Measurements from ENCODE around the gene ADGRG6.
A peak's percentile ranks its signal among the peaks of the same experiment; 100 is the strongest.

Gene ADGRG6

DNA sequence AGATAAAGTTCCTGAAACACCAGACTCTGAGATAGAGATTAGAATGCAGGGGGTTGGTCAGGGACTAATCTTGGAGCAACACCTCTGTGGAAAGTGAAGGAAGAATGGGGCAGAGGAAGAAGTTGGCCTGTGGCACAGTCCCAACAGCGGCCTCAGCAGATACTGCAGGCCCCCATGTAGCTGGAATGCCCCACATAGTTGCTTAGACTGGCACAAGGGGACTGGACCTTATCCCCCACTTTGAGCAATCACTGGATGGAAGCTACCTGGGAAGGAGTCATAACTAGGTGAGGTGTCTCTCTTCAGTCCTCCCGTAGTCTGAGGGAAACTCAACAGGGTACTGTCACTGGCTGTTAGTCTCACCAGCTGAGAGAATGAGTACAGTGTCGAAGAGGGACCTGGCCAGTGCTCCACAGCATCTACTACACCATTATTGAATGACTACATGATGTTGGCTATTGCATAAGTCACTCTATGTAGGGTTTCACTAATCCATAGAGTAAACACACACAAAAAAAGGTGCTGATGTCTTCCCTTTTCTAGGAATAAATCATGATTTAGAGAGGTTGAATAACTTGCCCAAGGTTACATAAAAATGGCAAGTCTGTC lies 47.5 kb downstream of the ADGRG6 start:
- DNase-seq (ENCODE audit: low read depth) = no peak

DNA sequence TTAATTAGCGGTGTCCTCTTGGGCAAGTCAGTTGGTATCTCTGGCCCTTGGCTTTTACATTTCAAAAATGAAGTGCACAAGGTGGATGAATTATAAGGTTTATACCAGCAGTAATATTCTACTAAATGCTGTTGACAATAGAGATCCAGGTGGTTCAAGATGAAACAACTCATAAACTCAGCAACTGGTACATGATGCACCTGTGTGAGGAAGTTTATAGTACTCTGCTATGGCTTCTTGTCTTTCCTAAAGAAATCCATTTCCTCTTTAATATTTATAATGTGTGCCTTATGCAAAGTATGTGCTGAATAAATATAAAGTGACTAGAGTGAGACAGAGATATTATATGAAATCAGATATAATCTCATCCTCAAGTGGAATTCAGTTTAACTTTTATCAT lies 48.5 kb downstream of the ADGRG6 start:
- no peak for DNase-seq (ENCODE audit: low read depth)

DNA sequence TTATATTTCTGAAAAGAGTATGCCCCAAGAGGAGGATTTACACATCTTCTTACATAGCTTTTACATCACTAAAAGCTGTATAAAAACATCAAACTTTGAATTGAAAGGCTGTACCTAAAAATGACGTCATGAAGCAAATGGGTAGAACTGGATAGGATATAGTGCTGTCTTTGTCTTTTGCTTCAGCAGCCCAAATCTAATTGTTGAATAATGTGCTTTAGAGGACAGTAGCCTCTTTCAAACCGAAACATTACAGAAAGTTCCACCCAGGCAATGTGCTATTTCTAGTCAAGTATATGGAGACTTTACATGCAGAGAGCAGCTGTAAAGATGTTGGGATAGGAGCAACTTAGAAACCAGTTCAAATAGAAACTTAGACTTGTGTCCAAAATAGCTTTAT lies 51.9 kb downstream of the ADGRG6 start:
- DNase-seq (ENCODE audit: low read depth) = no peak

GRCh38 chr6:142354650-142355049 lies 52.8 kb downstream of the ADGRG6 start:
- DNase-seq (ENCODE audit: low read depth) = no peak

- no peak for DNase-seq (ENCODE audit: low read depth)
Observed at GRCh38 chr6:142355520-142356174, 53.8 kb downstream of the ADGRG6 start.

DNA sequence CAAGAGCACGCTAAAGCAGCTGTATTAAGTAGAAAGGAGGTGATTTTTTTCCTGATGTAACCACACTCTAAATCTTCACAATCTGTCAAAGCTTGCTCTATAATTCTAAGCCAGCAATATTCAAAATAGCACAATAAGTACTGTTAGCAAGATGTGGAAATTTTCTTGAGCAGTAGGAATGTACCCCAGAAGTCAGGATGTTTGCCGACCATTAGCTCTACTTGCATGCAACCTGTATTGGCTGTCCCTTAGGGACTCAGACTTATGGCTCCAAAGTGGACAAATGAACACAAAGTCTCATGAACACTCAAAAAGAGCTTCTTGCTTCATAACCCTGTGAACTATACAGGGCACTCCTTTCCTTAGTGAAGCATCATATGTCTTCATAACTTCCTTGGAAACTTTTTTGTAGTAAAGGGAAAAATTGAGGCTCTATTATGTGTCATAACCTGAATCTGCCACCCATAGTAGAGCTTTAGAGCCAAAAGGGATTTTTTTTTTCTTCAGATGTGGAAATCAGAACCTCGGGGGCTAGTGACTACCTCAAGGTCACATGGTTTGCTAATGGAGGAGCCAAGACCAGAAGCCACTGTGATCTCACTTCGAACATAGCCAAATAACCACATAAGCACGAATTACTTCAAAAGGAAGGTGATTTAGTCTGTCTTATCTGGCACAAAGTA lies 54.5 kb downstream of the ADGRG6 start:
- no peak for DNase-seq (ENCODE audit: low read depth)

DNA sequence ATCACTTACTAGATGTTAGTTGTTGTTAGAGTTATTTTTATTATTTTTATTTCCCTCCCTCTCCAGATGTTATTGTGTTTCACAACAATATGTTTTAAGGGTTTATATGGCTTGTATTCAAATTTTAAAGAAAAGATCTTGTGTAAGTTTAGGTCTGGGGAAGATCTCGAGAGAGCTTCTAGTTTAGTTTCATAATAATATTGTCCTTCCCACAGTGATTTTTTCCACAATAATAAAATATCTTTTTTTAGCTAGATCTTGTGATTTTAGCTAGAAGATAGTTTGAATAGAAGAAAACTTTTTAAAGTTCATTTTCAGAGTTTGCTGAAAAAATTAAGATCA lies 55.0 kb downstream of the ADGRG6 start:
- no peak for DNase-seq (ENCODE audit: low read depth)

DNA sequence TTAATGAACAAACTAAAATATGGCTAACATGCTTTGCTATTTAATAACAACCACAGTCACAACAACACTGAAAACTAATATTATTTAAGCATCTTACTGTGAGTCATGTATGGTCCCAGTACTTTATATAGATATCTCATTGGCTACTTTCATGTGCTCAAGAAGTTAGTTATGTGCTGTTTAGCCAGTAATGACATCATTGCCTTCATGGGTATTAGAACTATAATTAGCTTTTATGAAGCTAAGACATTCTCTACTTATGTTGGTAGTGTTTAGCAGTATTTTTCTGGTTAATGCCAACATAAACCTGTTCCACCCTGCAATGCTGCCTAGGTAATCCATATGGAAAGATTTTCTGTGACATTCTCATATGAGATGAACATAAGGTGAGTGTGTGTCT lies 56.1 kb downstream of the ADGRG6 start:
- no peak for DNase-seq (ENCODE audit: low read depth)

- no peak for DNase-seq (ENCODE audit: low read depth)
Observed at GRCh38 chr6:142359271-142359960, 57.6 kb downstream of the ADGRG6 start.

- no peak for DNase-seq (ENCODE audit: low read depth)
Observed at GRCh38 chr6:142361345-142361744, 59.5 kb downstream of the ADGRG6 start.

DNA sequence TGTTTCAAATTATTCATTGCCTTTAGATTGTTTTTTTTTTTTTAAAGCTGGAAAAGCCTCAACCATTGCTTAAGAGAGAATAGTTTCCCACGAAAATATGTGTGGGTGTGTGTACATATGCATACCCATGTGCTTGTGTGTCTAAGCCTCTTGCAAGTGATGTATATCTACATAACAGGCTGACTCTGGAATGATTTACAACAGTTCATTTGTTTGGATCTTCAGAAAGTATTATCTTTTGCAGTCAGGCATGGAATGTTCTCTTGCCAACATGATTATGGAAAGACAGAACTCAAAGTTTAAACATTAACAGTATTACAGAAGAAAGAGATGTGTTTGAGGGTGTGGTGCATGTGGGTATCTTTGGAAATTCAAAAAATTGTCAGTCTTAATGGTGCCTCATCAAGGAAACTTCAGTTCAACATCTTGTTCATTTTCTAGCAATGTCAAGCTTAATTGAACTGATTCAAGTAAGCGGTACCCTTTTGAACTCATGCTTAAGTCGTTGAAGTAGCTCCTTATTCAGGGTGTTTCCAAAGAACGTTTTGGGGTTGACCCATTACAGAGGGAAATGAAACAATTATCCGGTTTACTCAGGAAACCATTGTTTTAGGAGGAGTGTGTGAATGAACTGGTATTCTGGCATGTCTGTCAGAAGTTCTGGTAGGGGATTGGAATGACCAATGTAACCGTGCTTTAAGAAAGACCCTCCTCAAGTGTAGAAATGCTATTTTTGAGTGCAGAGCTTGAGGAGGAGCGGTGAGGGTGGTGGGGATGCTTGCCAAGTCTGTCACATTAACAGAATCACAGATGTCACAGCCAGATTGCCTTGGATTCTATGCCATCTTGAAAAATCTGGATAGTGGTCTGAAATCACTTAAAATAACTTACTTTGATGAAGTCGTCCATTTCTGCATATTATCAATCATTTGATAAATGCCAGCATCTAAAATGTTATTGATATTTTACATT lies 60.3 kb downstream of the ADGRG6 start:
- DNase-seq (ENCODE audit: low read depth) = peak; percentile 49

GRCh38 chr6:142367061-142367460 lies 65.3 kb downstream of the ADGRG6 start:
- no peak for DNase-seq (ENCODE audit: low read depth)

- DNase-seq (ENCODE audit: low read depth) = no peak
Observed at GRCh38 chr6:142367501-142368018, 65.8 kb downstream of the ADGRG6 start.

DNA sequence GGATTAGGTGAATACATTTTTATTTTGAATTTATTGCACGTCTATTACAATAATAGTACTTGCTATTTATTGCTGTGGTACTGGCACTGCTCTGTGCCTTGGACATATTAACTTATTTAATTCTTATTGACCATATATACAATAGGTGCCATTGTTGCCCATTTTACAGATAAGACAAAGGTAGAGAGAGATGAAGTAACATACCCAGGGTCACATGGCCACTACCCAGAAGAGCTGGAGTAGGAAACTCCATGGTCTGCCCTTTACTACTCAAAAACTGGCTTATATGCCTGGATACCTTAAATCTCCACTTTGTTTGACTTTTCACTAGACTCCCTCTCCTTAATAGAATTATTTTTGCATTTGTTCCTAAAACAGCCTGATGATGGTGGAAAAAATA lies 67.5 kb downstream of the ADGRG6 start:
- DNase-seq (ENCODE audit: low read depth) = no peak

- no peak for DNase-seq (ENCODE audit: low read depth)
Observed at GRCh38 chr6:142372348-142372747, 70.5 kb downstream of the ADGRG6 start.

DNA sequence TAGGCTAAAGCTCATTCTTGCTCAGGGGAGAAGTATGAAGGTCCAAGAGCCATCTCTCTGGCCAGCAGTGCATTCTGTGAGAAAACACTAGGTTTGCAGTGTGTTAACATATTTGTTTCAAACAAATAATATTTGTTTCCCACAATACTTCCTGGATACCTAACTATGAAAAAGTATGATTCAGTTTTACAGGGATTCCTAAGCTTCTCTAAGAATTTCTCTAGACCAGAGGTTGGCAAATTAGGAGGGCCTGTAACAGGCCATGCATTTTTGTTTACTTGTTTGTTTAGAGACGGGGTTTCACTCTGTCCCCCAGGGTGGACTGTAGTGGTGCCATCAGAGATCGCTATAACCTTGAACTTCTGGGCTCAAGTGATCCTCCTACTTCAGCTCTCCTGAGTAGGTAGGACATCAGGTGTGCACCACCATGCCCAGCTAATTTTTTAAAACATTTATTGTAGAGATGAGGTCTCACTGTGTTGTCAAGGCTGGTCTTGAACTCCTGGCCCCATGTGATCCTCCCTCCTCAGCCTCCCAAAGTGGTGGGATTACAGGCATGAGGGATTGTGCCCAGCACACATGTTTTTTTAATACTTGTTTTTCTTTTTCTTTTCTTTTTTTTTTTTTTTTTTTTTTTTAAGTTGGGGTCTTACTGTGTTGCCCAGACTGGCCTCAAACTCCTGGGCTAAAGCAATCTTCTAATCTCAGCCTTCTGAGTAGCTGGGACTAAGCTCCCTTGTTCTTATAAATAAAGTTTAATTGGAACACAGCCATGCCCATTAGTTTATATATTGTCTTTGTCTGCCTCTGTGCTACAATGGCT lies 71.7 kb downstream of the ADGRG6 start:
- DNase-seq (ENCODE audit: low read depth) = no peak

DNA sequence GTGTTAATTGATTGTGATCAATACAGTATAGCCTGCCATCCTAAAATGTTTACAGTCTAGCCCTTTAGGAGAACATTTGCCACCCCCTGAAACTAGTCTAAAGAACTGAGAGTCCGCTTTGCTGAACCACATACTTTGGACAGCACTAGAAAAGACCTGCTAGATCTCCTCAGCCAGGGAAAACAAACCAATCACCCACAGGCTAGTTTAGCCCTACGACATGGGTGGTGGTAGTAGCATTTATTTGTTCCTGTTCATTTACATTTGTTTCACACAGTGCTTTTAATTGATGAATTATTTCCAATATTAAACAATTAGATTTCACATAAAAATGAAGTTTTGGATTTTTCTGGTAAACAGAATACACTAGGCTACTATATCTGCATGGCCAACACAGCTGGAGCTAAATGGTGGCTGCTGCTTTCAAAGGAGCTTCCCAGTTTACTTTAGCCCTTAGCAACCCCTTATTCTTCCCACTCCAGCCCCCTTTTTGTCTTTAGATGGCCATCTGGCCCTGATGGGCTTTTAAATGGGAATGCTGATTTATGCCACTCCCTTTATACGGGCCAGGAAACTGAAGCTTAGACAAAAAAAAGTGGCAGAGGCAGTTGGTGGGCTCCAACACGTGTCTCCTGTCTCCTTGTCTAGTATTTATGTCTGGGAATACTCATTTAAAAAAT lies 72.4 kb downstream of the ADGRG6 start:
- no peak for DNase-seq (ENCODE audit: low read depth)

DNA sequence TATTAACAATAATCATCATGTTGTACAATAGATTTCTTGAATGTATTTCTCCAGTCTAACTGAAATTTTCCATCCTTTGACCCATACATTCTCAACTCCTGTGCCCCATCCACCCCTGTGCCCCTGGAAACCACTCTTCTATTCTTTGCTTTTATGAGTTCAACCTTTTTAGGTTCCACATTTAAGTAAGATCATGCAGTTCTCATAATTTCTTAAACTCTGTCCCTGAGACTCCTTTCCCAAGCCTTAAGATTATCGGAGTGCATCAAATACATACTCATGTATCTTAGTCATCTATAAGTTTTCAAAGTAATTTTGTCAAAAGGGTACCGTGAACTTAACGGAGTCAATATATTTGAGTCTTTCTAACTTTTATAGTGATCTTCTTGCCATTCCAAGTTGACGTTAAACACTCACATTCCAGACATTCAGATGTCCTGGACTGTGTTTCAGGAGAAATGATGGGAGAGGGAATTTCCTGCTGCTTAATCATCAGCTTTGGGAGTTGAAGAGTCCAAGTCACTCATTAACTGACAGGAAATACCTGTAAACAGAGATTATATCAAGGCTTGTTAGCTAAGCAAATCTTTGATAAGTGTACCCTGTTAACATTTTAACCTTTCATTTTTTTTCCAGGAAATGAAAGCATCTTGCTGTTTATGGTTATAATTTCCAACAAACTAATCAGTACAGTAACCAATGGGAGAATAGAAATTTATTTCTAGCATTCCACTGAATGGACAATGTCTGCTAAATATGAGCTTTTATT lies 73.3 kb downstream of the ADGRG6 start:
- no peak for DNase-seq (ENCODE audit: low read depth)

- DNase-seq (ENCODE audit: low read depth) = no peak
Observed at GRCh38 chr6:142376115-142376514, 74.3 kb downstream of the ADGRG6 start.
